ENCODE measurements around the gene IL17RB.

Gene IL17RB

GRCh38 chr3:53833053-53833645, 13.2 kb upstream of the IL17RB start:
- DNase-seq = no peak

- DNase-seq = no peak
These were observed 12.7 kb upstream of the IL17RB start for GRCh38 chr3:53833700-53834099.

GRCh38 chr3:53834429-53835095, 11.8 kb upstream of the IL17RB start:
- DNase-seq = no peak

DNA sequence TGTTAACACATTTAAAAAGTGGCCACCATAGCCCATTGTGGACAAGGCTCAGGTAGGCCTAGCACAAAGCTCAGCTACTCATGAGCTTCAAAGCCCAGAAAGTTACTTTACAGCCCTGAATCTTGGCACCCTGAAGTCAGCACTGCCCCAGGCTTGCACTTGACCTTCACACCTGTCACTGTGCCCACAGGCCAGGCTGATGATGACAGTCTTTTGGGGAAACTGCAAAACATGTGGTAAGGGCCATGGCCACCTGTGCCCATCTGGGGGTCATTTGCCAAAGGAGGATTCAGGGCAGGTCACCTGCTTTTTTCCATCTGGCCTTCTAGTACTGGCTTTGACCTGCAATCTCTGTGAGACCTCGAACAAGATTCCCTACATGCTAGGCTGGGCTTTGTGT, 11.1 kb upstream of the IL17RB start:
- no peak for DNase-seq

- DNase-seq = no peak
These were observed 10.1 kb upstream of the IL17RB start for GRCh38 chr3:53836084-53836872.

GRCh38 chr3:53837331-53837730, 9.0 kb upstream of the IL17RB start:
- no peak for DNase-seq

DNA sequence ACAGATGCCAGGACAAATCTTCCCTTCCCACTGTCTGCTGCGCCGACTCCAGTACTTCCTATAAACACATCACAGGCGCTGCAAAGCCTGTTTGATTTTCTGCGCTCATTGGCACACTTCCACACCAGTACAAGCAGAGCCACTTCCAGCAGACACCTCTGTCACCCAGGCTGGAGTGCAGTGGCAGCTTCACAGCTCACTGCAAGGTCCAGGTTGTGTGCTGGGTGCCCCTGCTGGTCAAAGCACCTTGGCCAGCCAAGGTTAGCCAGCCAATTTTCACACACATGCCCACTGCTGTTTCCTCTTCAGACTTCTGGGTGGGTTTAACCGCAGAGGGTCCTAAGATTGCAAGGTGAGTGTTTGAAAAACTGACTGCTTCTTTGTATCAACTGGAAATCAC, 5.1 kb upstream of the IL17RB start:
- DNase-seq = no peak

GRCh38 chr3:53842436-53843194, 3.8 kb upstream of the IL17RB start:
- DNase-seq = no peak

DNA sequence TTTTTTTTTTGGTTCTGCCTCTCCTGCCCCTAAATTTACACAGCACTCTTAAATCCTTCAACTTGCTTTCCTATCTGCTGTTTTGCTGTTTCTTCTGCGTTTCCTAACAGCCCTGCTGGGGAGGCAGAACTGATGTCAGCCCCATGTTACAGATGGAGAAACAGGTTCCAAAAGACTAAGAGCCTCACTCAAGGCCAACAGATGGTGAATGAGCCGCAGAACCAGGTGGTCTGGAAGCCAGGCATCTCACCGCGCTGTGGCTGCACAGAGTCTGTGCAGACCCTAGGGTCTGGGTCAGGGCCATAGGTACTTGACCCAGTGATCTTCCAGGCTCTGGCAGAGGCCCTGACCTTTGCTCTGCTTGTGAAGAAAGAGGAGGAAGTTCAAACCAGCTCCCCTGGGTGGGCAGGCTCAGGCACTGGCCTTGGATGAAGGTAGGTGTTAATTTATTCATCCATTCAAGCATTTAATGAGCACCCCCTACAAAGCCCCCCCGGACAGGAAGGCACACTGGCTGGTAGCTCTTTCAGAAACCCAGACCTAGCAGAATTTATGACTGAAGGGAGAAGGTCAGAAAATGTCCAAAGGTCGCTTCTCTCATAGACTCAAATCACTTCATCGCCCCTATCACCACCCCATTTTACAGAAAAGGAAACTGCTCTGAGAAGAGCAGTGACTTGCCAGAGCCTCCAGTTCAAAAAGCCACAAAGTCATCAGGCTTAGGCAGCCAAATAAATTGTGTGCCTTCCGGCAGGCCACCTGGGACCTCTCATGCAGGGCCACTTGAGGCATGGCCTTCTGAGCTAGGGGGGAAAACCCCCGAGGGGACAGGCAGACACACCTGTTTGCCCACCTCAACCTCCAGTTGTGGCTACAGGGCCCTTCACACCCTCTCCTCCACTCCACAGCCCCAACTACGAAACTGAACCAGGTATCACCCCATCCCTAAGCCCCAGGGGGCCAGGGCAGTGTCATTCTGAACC, 2.9 kb upstream of the IL17RB start:
- DNase-seq = no peak

GRCh38 chr3:53844262-53845102, 1.9 kb upstream of the IL17RB start:
- DNase-seq = no peak

- no peak for DNase-seq
These were observed 1.1 kb upstream of the IL17RB start for GRCh38 chr3:53845103-53845880.

DNA sequence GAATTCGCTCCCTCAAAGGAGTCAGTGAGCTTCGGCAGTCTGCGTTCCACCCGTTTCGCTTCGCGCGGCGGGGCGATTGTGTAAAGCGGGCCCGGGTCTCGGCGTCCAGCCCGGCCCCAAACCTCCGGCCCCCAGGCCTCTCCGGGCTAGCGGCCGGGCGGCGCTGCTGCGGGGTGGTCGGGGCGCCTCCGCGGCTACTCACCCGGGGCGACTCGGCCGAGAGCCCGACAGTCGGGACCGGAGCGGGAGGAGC, 561 bp upstream of the IL17RB start:
- no peak for DNase-seq

DNA sequence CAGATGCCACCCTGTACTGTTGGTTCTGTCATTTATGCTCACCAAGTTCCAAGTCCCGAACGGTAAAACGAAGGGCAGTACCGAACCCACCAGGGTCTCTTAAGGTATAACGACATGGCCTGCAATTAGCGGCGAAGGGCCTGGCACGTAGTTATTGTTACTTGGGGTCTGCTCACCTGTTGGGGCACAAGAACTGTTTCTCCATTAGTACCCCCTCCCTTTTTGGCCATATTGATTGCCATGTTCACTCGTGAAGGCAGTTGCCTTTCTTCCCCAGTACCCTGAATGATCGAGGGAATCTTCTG, 435 bp downstream of the IL17RB start:
- no peak for DNase-seq

DNA sequence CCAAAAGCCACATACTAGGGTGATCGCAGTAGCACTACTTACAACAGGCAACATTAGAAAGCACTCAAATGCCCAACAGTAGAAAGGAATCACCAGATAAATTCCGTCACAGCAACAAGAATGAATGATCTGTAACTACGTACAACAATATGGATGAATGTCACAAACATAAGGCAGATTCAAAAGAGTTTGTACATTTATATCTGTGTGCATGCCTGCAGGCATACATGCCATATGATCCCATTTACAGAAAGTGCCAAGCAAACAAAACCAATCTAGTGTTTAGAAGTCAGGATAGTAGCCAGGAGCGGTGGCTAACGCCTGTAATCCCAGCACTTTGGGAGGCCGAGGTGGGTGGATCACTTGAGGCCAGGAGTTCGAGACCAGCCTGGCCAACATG, 3.5 kb downstream of the IL17RB start:
- no peak for DNase-seq

- DNase-seq = no peak
These were observed 4.5 kb downstream of the IL17RB start for GRCh38 chr3:53850895-53851294.

- DNase-seq = no peak
These were observed 10.6 kb downstream of the IL17RB start for GRCh38 chr3:53856964-53857363.

DNA sequence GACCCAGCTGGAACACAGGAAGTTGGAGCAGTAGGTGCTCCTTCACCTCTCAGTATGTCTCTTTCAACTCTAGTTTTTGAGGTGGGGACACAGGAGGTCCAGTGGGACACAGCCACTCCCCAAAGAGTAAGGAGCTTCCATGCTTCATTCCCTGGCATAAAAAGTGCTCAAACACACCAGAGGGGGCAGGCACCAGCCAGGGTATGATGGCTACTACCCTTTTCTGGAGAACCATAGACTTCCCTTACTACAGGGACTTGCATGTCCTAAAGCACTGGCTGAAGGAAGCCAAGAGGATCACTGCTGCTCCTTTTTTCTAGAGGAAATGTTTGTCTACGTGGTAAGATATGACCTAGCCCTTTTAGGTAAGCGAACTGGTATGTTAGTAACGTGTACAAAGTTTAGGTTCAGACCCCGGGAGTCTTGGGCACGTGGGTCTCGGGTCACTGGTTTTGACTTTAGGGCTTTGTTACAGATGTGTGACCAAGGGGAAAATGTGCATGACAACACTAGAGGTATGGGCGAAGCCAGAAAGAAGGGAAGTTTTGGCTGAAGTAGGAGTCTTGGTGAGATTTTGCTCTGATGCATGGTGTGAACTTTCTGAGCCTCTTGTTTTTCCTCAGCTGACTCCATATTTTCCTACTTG, 11.9 kb downstream of the IL17RB start:
- no peak for DNase-seq

DNA sequence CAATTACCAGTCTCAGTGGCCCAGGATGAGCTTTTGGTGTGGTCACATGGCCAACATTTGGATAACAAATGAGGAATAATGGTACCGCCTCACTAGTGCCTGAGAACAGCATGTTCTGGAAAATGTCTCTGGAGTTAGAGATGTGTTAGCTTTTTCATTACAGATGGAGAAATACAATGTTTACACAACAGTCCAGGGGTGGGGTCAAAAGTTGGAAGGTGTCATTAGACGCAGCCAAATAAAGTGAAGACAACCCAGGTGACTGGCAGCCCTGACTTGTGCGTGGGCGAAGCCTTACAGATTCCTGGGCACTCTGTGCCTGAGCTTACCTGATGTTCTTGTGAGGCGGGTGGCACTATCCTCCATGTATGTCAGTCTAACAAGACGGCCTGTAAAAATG, 12.8 kb downstream of the IL17RB start:
- DNase-seq = no peak

- DNase-seq = no peak
These were observed 13.8 kb downstream of the IL17RB start for GRCh38 chr3:53860196-53860595.

DNA sequence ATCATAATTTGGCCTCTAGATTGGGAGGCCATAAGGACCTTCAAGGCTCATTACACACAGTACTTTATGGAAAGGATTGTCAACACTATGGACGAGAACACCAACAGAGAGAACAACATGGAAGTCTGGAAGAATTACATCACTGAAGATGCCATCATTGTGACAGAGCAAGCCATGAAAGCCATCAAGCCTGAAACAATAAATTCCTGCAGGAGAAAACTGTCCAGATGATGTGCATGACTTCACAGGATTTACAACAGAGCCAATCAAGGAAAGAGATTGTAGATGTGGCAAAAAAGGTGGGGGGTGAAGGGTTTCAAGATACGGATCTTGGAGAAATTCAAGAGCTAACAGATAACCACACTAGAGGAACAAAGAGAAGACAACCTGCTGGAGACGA, 15.9 kb downstream of the IL17RB start:
- no peak for DNase-seq

DNA sequence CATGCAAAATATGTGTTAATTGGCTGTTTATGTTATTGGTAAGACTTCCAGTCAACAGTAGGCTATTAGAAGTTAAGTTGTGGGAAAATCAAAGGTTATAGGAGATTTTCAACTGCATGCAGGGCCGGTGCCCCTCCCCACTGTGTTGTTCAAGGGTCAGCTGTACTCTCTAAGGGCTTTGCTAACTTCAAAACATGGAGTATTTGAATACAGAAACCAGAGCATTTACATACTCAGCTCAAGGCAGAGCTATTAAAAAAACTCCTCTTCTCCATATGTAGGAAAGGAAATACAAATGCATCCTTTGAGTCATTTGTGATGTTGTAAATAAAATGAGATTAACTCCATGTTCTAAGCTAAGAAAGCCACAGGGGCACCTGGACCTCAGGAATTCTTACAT, 16.8 kb downstream of the IL17RB start:
- DNase-seq = no peak
